LNCAP (cell line): ENCODE measurements around the gene LIPC.

Source experiments
- TF ChIP-seq, protein P1 (sequence below): fragments of 450-650 bp; IDR thresholded peaks from 2 replicates; pipeline ENCODE4 v1.5.1; 2017; ENCODE audit warnings: mild to moderate bottlenecking

The LIPC gene

DNA sequence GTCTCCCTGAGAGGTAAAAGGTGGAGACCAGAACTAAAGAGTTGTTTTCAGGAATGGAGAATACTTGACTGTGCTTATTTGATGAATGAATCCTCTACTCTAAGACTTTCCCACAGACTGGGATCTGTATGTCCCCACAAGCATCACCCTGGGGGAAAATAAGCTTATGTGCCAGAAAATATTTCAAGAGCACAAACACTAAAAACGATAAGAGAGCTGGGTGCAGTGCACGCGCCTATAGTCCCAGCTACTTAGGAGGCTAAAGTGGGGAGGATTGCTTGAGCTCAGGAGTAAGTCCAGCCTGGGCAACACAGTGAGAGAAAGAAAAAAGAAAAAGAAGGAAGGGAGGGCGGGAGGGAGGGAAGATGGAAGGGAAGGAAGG lies 167.0 kb downstream of the LIPC start:
- TF ChIP-seq, protein P1, sequence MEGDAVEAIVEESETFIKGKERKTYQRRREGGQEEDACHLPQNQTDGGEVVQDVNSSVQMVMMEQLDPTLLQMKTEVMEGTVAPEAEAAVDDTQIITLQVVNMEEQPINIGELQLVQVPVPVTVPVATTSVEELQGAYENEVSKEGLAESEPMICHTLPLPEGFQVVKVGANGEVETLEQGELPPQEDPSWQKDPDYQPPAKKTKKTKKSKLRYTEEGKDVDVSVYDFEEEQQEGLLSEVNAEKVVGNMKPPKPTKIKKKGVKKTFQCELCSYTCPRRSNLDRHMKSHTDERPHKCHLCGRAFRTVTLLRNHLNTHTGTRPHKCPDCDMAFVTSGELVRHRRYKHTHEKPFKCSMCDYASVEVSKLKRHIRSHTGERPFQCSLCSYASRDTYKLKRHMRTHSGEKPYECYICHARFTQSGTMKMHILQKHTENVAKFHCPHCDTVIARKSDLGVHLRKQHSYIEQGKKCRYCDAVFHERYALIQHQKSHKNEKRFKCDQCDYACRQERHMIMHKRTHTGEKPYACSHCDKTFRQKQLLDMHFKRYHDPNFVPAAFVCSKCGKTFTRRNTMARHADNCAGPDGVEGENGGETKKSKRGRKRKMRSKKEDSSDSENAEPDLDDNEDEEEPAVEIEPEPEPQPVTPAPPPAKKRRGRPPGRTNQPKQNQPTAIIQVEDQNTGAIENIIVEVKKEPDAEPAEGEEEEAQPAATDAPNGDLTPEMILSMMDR = no peak

DNA sequence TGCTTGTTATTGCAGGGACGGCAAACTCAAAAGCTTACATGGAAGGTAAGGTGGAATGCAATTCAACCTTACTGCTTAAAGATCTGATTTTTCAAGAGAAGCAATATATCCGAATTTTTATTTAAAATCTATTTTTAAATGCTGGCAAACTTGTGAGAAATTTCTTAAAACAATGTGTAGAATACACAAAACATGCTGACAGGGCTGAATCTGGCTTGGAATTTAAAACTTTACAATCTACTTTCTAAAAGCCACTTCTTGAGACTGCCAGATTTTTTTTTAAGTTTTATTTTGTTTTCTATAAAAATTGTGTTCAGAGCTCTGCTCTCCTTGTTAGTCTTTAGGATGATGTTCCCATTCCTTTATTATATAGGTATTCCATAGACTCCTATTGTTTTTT lies 171.0 kb downstream of the LIPC start:
- TF ChIP-seq, protein P1 = no peak

DNA sequence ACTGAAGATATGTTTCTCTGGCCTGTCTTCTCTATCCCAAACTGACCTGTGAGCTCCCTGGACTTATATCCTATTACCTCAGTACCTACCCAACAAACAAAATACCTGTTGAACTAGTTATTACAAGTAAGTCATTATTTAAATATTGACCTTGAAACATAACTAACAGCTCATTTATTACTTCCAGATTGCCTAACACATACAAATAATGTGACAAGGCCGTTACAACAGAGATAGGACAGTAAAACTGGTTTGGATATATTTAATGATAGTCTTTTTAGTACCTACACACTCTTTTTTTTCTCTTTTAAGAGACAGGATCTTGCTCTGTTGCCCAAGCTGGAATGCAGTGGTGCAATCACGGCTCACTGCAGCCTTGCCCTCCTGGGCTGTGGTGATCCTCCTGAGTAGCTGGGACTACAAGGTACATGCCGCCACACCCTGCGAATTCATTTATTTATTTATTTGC lies 172.7 kb downstream of the LIPC start:
- TF ChIP-seq, protein P1 = no peak

DNA sequence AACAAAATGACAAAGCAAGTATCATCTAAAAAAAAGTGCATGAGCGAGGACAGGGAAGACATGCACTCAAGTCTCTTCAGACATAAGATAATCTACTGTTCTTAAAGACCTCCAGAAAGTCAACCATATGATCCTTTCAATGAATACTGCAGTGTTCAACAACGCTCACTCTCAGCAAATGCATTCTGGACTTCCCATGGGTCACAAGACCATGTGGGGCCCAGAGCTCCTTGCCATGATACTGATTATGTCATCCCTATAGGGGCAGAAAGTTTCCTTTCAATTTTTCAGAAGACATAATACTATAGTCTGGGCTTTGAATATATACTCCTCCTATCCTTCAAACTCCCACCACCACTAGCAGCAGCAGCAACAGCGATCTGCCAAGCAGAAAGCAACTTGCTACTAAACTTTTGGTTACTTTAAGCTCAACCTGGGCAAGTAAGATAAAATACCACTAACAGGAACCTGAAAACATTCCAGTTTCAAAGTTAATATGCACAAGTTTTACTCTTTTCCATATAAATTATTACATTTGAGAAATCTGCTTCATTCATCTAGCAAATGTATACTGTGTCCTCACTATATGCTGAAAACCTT lies 174.2 kb downstream of the LIPC start:
- TF ChIP-seq, protein P1 = no peak

DNA sequence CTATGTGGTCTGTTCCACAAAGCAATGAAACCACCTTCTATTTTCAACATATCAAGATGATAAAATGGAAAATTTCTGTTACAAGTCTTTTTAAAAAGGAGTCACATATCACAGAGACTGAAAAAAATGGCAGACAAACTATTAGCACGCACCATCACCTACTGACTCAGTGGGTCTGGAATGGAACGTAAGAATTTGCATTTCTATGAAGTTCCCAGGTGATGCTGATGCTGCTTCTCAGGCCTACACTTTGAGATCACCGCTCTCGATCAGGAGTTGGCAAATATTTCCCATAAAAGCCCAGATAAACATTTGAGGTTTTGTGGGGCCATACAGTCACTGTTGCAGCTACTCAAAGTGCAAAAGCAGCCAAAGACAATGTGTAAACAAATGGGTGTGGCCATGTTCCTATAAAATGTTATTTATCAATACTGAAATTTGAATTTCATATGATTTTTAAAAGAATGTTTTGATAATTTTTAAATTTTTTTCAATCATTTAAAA lies 174.8 kb downstream of the LIPC start:
- TF ChIP-seq, protein P1 = no peak

DNA sequence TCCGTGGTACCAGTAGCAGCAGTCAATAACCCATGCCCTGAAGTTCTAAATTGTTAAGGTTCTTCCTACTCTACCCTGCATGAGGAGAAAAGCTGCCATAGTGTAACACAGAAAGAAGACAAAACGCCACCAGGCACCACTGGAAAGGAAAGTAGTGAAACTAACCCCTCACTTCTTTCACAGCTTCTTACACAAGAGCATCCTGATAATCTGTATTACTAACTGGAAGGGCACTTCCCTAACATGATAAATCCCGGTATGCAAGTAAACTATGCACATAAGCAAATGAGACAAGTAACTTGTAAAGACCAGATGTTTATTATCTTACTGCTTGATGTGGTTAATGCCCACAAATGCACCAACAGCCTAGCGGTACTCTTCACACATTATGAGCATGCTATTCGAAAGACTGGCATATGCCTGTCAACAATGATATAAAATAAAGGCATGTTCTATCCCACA lies 176.4 kb downstream of the LIPC start:
- TF ChIP-seq, protein P1 = no peak

DNA sequence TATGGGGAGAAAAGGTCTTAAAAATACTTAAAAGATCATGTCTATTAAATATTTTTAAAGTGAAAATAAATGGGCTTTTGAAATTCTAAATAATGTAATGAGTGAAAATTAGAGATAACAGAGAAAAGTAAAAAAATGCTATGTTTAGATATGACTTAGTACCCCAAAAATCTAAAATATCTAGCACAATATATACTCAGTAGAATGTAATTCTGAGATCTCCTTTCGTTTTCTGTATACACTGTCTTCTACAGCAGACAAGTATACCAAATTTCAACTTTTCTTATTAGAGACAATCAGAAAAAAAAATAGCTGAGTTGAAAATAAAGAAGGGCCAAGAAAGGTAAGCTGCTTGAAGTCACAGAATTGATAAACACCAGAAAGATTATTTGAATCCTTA lies 176.9 kb downstream of the LIPC start:
- TF ChIP-seq, protein P1 = no peak
